IMR-90 (cell line): ENCODE data around the gene EFHC1. TPM values are rescaled to one million over a fixed set of nuclear protein-coding genes. Genes with fewer than 3 reads are reported as not detected.

Experiments
- ATAC-seq: fragments of 200-7000 bp; cut with Tn5 transposase; 2 replicates; pipeline ENCODE4 v1.9.1; 2020; ENCODE audit warnings: low read depth, mild to moderate bottlenecking, moderate library complexity
- BruUV-seq: library from RNA; stranded (reverse); fragments of 400-500 nt; replicated peaks from 2 replicates; lab custom pipeline; 2021; lab: Mats Ljungman, UMichigan
- CTCF ChIA-PET: fragments of 300-600 bp; formaldehyde crosslinking; extraction: SDS; loops from one replicate; lab custom pipeline; 2021; ENCODE audit warnings: antibody characterized with exemption; lab: Yijun Ruan, JAX
- POLR2A ChIA-PET: fragments of 300-600 bp; sonication (Branson Sonifier 250); formaldehyde crosslinking; loops from one replicate; lab custom pipeline; 2022; ENCODE audit warnings: antibody characterized with exemption; ENCODE audit not compliant: unreplicated experiment; lab: Charles Lee
- DNase-seq: peaks from one replicate; pipeline ENCODE4 v3.0.0; 2013
- H2AFZ ChIP-seq: replicated peaks from 2 replicates; pipeline ENCODE3; 2013; ENCODE audit warnings: low read length, mild to moderate bottlenecking; ENCODE audit not compliant: poor library complexity
- H2AK5ac ChIP-seq: 2 replicates; pipeline ENCODE4 v1.6.1; 2013; ENCODE audit warnings: low read depth, low read length, inconsistent platforms
- H2AK9ac ChIP-seq: replicated peaks from 2 replicates; pipeline ENCODE3; 2013; ENCODE audit warnings: mild to moderate bottlenecking, low read depth, low read length, moderate library complexity; ENCODE audit not compliant: poor library complexity
- H2BK120ac ChIP-seq: 2 replicates; pipeline ENCODE4 v1.6.1; 2013; ENCODE audit warnings: low read depth, low read length, inconsistent platforms
- H2BK15ac ChIP-seq: 3 replicates; pipeline ENCODE4 v1.6.1; 2013; ENCODE audit warnings: low read depth, low read length, inconsistent platforms
- H2BK20ac ChIP-seq: 2 replicates; pipeline ENCODE4 v1.6.1; 2013; ENCODE audit warnings: low read depth, mild to moderate bottlenecking, inconsistent platforms, low read length, moderate library complexity
- H2BK5ac ChIP-seq: 2 replicates; pipeline ENCODE4 v1.6.1; 2013; ENCODE audit warnings: mild to moderate bottlenecking, low read depth, low read length, inconsistent platforms; ENCODE audit not compliant: poor library complexity, severe bottlenecking
- H3K14ac ChIP-seq: replicated peaks from 2 replicates; pipeline ENCODE4 v1.6.1; 2013; ENCODE audit warnings: low read depth, low read length, inconsistent platforms
- H3K18ac ChIP-seq: 2 replicates; pipeline ENCODE4 v1.6.1; 2013; ENCODE audit warnings: low read depth, low read length, control low read depth
- H3K23ac ChIP-seq: 2 replicates; pipeline ENCODE4 v1.6.1; 2013; ENCODE audit warnings: low read depth, low read length, inconsistent platforms
- H3K27ac ChIP-seq: 2 replicates; pipeline ENCODE4 v1.5.1; 2013; ENCODE audit warnings: mild to moderate bottlenecking, control low read depth, low read length; ENCODE audit not compliant: insufficient read depth
- H3K27me3 ChIP-seq: 2 replicates; pipeline ENCODE4 v1.6.1; 2013; ENCODE audit warnings: low read length; ENCODE audit not compliant: control insufficient read depth, insufficient read depth
- H3K36me3 ChIP-seq: 2 replicates; pipeline ENCODE4 v1.6.1; 2013; ENCODE audit warnings: low read length, mixed read lengths; ENCODE audit not compliant: control insufficient read depth, insufficient read depth
- H3K4ac ChIP-seq: 2 replicates; pipeline ENCODE4 v1.6.1; 2013; ENCODE audit warnings: low read depth, low read length, inconsistent platforms
- H3K4me1 ChIP-seq: 2 replicates; pipeline ENCODE4 v1.6.1; 2013; ENCODE audit warnings: low read length, mixed read lengths; ENCODE audit not compliant: control insufficient read depth, insufficient read depth
- H3K4me2 ChIP-seq: 2 replicates; pipeline ENCODE4 v1.6.1; 2013; ENCODE audit warnings: low read depth, mild to moderate bottlenecking, control low read depth, low read length, moderate library complexity
- H3K4me3 ChIP-seq: 2 replicates; pipeline ENCODE4 v1.5.1; 2013; ENCODE audit warnings: low read depth, mild to moderate bottlenecking, control low read depth, low read length, moderate library complexity; ENCODE audit not compliant: insufficient read depth
- H3K56ac ChIP-seq: 2 replicates; pipeline ENCODE4 v1.6.1; 2013; ENCODE audit warnings: low read length, inconsistent platforms; ENCODE audit not compliant: insufficient read depth; ENCODE audit errors: extremely low read depth
- H3K79me1 ChIP-seq, 2 experiments: 2 replicates each; pipeline ENCODE4 v1.6.1; 2013; ENCODE audit warnings: low read length in 2 of 2, inconsistent platforms in 1 of 2, low read depth in 1 of 2
- H3K9ac ChIP-seq: 2 replicates; pipeline ENCODE4 v1.6.1; 2013; ENCODE audit warnings: low read depth, low read length, control low read depth
- H3K9me1 ChIP-seq: 2 replicates; pipeline ENCODE4 v1.6.1; 2013; ENCODE audit warnings: low read length, inconsistent platforms; ENCODE audit not compliant: insufficient read depth
- H3K9me3 ChIP-seq: 2 replicates; pipeline ENCODE4 v1.6.1; 2013; ENCODE audit warnings: low read length; ENCODE audit not compliant: control insufficient read depth, insufficient read depth
- H4K20me1 ChIP-seq: 2 replicates; pipeline ENCODE4 v1.6.1; 2013; ENCODE audit warnings: low read length, inconsistent platforms; ENCODE audit not compliant: insufficient read depth
- H4K5ac ChIP-seq: 2 replicates; pipeline ENCODE4 v1.6.1; 2013; ENCODE audit warnings: mild to moderate bottlenecking, low read depth, low read length, control low read depth
- H4K8ac ChIP-seq, 2 experiments: 2 replicates each; pipeline ENCODE4 v1.6.1; 2013; ENCODE audit warnings: low read depth in 2 of 2, low read length in 2 of 2, control low read depth in 1 of 2, inconsistent platforms in 1 of 2
- H4K91ac ChIP-seq: 2 replicates; pipeline ENCODE4 v1.6.1; 2013; ENCODE audit warnings: low read depth, low read length, inconsistent platforms; ENCODE audit not compliant: insufficient read depth
- BHLHE40 ChIP-seq: fragments of 150-350 bp; IDR thresholded peaks from 2 replicates; pipeline ENCODE4 v1.6.1; 2016; ENCODE audit warnings: mild to moderate bottlenecking, low read depth, low read length
- CEBPB ChIP-seq: IDR thresholded peaks from 2 replicates; pipeline ENCODE4 v1.6.1; 2012; ENCODE audit warnings: low read depth, low read length, improper control_type of control experiment
- CHD1 ChIP-seq: IDR thresholded peaks from 2 replicates; pipeline ENCODE4 v1.6.1; 2012; ENCODE audit warnings: low read depth, low read length, improper control_type of control experiment
- CTCF ChIP-seq: conservative IDR thresholded peaks from 2 replicates; pipeline ENCODE4 v1.5.1; 2012; ENCODE audit warnings: mild to moderate bottlenecking, low read depth, low read length, improper control_type of control experiment
- FOS ChIP-seq: fragments of 150-350 bp; IDR thresholded peaks from 2 replicates; pipeline ENCODE4 v1.6.1; 2016; ENCODE audit warnings: low read depth, low read length
- MAFK ChIP-seq: IDR thresholded peaks from 2 replicates; pipeline ENCODE4 v1.6.1; 2012; ENCODE audit warnings: low read depth, low read length, improper control_type of control experiment
- MAZ ChIP-seq: IDR thresholded peaks from 2 replicates; pipeline ENCODE4 v1.6.1; 2012; ENCODE audit warnings: low read depth, mild to moderate bottlenecking, low read length, improper control_type of control experiment, moderate library complexity, borderline replicate concordance
- MXI1 ChIP-seq: IDR thresholded peaks from 2 replicates; pipeline ENCODE4 v1.6.1; 2012; ENCODE audit warnings: low read depth, mild to moderate bottlenecking, low read length, moderate library complexity, borderline replicate concordance
- NFE2L2 ChIP-seq: fragments of 150-350 bp; IDR thresholded peaks from 2 replicates; pipeline ENCODE4 v1.6.1; 2016; ENCODE audit warnings: low read depth, mild to moderate bottlenecking, low read length
- POLR2A ChIP-seq: IDR thresholded peaks from 2 replicates; pipeline ENCODE4 v1.6.1; 2012; ENCODE audit warnings: mild to moderate bottlenecking, low read depth, low read length
- RAD21 ChIP-seq: IDR thresholded peaks from 2 replicates; pipeline ENCODE4 v1.6.1; 2012; ENCODE audit warnings: low read length, improper control_type of control experiment
- RCOR1 ChIP-seq: IDR thresholded peaks from 2 replicates; pipeline ENCODE4 v1.6.1; 2012; ENCODE audit warnings: mild to moderate bottlenecking, low read length, improper control_type of control experiment; ENCODE audit not compliant: insufficient replicate concordance
- RFX5 ChIP-seq: IDR thresholded peaks from 2 replicates; pipeline ENCODE4 v1.8.0; 2012; ENCODE audit warnings: low read depth, mild to moderate bottlenecking, low read length, moderate library complexity
- SMC3 ChIP-seq: fragments of 150-350 bp; IDR thresholded peaks from 2 replicates; pipeline ENCODE4 v1.6.1; 2016; ENCODE audit warnings: low read depth, mild to moderate bottlenecking, antibody characterized with exemption, low read length, moderate library complexity
- WGBS, 2 experiments: methylation state at CpG; one replicate each; pipeline versions ENCODE4 v1.1.5 to v1.1.7; 2013; ENCODE audit warnings: missing lambda C conversion rate in 2 of 2; ENCODE audit not compliant: insufficient read length in 1 of 2; ENCODE audit errors: extremely low coverage in 2 of 2; 5-methylcytosine and 5-hydroxymethylcytosine counted together
- dilution Hi-C: fragments of 300-500 bp; cut with HindIII; formaldehyde crosslinking; loops from one replicate; pipeline ENCODE4 v1.14.3; 2018; ENCODE audit warnings: low sequenced_read_pairs; ENCODE audit not compliant: unreplicated experiment
- in situ Hi-C: fragments of 300-500 bp; cut with MboI; formaldehyde crosslinking; loops from 3 replicates; pipeline ENCODE4 v1.14.3; 2019; ENCODE audit warnings: low sequenced_read_pairs, inconsistent platforms, mixed read lengths
- intact Hi-C: fragments of 100-400 bp; cut with micrococcal nuclease; formaldehyde crosslinking; loops from 2 replicates; pipeline ENCODE4 v1.10.0; 2022
- polyA plus RNA-seq, 3 experiments: library from polyadenylated mRNA; depleted of rRNA; stranded (reverse); fragments of >200 nt; gene quantifications; 2 replicates each; pipeline ENCODE4 v1.2.3, GENCODE V29; 2012; ENCODE audit warnings: low replicate concordance in 1 of 3
- total RNA-seq: library from RNA; depleted of rRNA; stranded (reverse); fragments of >200 nt; gene quantifications from 2 replicates; pipeline ENCODE4 v1.2.3, GENCODE V29; 2012
- TF ChIP-seq, protein P1 (sequence below): fragments of 150-350 bp; IDR thresholded peaks from 2 replicates; pipeline ENCODE4 v1.6.1; 2017; ENCODE audit warnings: mild to moderate bottlenecking, antibody characterized with exemption, low read length, low read depth
- TF ChIP-seq, protein P2 (sequence below): fragments of 150-350 bp; IDR thresholded peaks from 2 replicates; pipeline ENCODE4 v1.6.1; 2016; ENCODE audit warnings: low read depth, mild to moderate bottlenecking, low read length, moderate library complexity, borderline replicate concordance

The EFHC1 gene
- total and polyA plus RNA-seq, 2 of the 4 experiments (the other 2 are of a cell fraction), result 14.0 to 23.0 TPM

DNA sequence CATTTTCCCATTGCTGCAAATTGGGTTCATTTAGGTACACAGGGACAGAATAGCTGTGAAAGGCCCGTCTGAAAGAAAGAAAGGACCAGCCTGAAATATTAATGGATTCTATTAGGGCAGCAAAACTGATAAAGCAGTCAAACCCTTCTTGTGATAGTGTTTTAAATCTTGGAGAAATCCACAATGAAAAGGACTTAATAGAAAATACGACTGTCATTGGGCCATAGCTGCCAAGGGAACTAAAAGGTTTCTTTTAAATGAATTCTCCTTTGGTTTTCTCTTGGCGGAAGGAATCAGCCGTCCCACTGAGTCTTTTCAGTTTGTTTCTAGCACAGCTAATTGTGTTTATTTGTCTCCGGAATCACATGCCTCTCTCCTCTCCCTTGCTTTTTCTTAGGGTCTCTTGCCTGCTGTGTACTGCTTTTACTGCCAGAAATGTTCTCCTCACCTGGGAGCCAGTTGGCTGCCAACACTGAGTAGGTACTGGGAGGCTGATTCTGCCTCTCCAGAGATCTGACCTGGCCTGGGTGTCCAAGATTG is 46.9 kb upstream of the EFHC1 start:
- WGBS, 2 experiments, result 88% methylated on average over 1 of the region's 5 CpGs; no CpG with 5 or more reads in 1 of the 2 experiments
- Histone ChIP-seq H3K79me1 (peaks cover 0 to 2% of the 10 kb centered on the region in 2 experiments; a peak in 1 of 4 replicates), H3K23ac (no peak overlapping the region), H3K56ac (no peak overlapping the region), H3K14ac (no peak overlapping the region), H4K91ac (no peak overlapping the region), H3K9ac (no peak overlapping the region), H3K4ac (no peak overlapping the region), H4K8ac (no peak overlapping the region), H3K4me3 (no peak overlapping the region), H3K4me1 (no peaks in the 10 kb centered on the region), H4K5ac (no peak overlapping the region), H2BK120ac (no peak overlapping the region), H2AFZ (no peak overlapping the region), H2BK5ac (no peak overlapping the region), H3K36me3 (peaks cover 2% of the 10 kb centered on the region; the same call in 1 of the 2 replicates), H2BK15ac (no peak overlapping the region), H3K4me2 (no peak overlapping the region), H2BK20ac (no peak overlapping the region), H3K9me1 (no peaks in the 10 kb centered on the region; the same call in 1 of the 2 replicates), H4K20me1 (no peaks in the 10 kb centered on the region), H2AK5ac (no peak overlapping the region), H2AK9ac (no peak overlapping the region), H3K9me3 (no peaks in the 10 kb centered on the region), H3K27ac (no peak overlapping the region), H3K18ac (no peak overlapping the region), H3K27me3 (no peaks in the 10 kb centered on the region)
- in situ Hi-C loops, result no loop called here
- no TSS peak for BruUV-seq
- intact Hi-C loops, result no loop called here
- DNase-seq (no peak), ATAC-seq (no peak)
- CTCF ChIA-PET, result no interaction called here
- TF ChIP-seq BHLHE40, result no peak
- TF ChIP-seq RAD21, result no peak
- TF ChIP-seq, protein P1, sequence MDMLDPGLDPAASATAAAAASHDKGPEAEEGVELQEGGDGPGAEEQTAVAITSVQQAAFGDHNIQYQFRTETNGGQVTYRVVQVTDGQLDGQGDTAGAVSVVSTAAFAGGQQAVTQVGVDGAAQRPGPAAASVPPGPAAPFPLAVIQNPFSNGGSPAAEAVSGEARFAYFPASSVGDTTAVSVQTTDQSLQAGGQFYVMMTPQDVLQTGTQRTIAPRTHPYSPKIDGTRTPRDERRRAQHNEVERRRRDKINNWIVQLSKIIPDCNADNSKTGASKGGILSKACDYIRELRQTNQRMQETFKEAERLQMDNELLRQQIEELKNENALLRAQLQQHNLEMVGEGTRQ, result no peak
- no peak for TF ChIP-seq SMC3
- no peak for TF ChIP-seq MXI1
- TF ChIP-seq MAFK, result no peak
- TF ChIP-seq POLR2A, result no peak
- TF ChIP-seq MAZ, result no peak
- no peak for TF ChIP-seq CTCF
- TF ChIP-seq FOS, result no peak
- TF ChIP-seq CEBPB, result no peak
- TF ChIP-seq, protein P2, sequence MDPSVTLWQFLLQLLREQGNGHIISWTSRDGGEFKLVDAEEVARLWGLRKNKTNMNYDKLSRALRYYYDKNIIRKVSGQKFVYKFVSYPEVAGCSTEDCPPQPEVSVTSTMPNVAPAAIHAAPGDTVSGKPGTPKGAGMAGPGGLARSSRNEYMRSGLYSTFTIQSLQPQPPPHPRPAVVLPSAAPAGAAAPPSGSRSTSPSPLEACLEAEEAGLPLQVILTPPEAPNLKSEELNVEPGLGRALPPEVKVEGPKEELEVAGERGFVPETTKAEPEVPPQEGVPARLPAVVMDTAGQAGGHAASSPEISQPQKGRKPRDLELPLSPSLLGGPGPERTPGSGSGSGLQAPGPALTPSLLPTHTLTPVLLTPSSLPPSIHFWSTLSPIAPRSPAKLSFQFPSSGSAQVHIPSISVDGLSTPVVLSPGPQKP, result no peak
- no peak for TF ChIP-seq RCOR1
- no peak for TF ChIP-seq RFX5
- TF ChIP-seq NFE2L2, result no peak
- no peak for TF ChIP-seq CHD1
- dilution Hi-C loops, result no loop called here
- POLR2A ChIA-PET, result no interaction called here
